Stomach (tissue), 4 donors: ENCODE measurements around the gene ELAVL1.

Experiments
- POLR2A ChIP-seq, 4 donors: fragments of 450-650 bp; IDR thresholded peaks; one replicate each; pipeline ENCODE4 v1.6.1; 2016; ENCODE audit warnings: antibody characterized with exemption in 4 of 4, control low read depth in 2 of 4, mild to moderate bottlenecking in 1 of 4, moderate library complexity in 1 of 4
- POLR2AphosphoS5 ChIP-seq, 3 donors: sonication (generic); formaldehyde crosslinking; IDR thresholded peaks; one replicate each; pipeline ENCODE4 v1.6.1; 2016; ENCODE audit warnings: antibody characterized with exemption in 3 of 3
- TF ChIP-seq, protein P1 (sequence below), 7 experiments: fragments of 450-650 bp in 4 of 7; fragments of 200-600 bp in 3 of 7; sonication (generic) in 3 of 7; IDR thresholded peaks; one replicate each; pipeline ENCODE4 v1.5.1; 2016 to 2019; ENCODE audit warnings: antibody characterized with exemption in 7 of 7, control low read depth in 2 of 7, mild to moderate bottlenecking in 1 of 7

DNA sequence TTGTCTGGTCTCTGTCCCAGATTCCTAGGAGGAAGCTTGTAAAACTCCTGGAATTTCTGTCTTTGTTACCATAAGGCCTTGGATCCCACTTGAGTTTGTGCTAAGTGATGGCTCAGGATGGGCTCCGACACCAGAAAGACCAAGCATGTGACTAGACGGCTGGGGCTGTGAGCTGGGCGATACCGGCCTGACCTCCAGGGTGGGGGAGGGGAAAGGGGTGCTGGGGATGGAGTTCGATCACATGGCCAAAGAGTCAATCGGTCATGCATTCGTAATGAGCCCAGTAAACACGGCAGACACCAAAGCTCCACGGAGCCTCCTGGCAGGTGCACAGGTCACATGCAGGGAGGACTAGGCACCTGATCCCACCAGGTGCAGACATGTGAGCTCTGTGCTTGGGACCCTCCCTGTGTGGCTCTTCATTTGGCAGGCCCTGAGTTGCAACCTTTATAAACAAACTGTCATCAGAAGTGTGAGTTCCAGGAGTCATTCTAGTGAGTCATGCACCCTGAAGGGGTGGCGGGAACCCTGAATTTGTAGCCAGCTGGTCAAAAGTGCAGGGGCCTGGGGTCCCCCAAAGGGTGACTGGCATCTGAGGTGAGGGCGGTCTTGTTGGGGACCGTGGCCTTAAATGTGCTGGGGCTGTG is 27.1 kb downstream of the ELAVL1 start:
- TF ChIP-seq, protein P1, sequence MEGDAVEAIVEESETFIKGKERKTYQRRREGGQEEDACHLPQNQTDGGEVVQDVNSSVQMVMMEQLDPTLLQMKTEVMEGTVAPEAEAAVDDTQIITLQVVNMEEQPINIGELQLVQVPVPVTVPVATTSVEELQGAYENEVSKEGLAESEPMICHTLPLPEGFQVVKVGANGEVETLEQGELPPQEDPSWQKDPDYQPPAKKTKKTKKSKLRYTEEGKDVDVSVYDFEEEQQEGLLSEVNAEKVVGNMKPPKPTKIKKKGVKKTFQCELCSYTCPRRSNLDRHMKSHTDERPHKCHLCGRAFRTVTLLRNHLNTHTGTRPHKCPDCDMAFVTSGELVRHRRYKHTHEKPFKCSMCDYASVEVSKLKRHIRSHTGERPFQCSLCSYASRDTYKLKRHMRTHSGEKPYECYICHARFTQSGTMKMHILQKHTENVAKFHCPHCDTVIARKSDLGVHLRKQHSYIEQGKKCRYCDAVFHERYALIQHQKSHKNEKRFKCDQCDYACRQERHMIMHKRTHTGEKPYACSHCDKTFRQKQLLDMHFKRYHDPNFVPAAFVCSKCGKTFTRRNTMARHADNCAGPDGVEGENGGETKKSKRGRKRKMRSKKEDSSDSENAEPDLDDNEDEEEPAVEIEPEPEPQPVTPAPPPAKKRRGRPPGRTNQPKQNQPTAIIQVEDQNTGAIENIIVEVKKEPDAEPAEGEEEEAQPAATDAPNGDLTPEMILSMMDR (IDR thresholded peaks at IDR 0.05): no peak
- TF ChIP-seq POLR2AphosphoS5 (IDR thresholded peaks at IDR 0.05): no peak
- no peak for TF ChIP-seq POLR2A (IDR thresholded peaks at IDR 0.05)
